Prostate gland (tissue), 2 donors: ENCODE measurements around the gene ATG101. TPM values are rescaled to one million over a fixed set of nuclear protein-coding genes. Genes with fewer than 3 reads are reported as not detected.

Source experiments
- DNase-seq: peaks from one replicate; pipeline ENCODE4 v3.0.0-alpha.2; 2019; ENCODE audit warnings: low spot score
- H3K27ac ChIP-seq, 2 donors: fragments of 200-600 bp; sonication (generic); 2 replicates each; pipeline ENCODE4 v1.5.1; 2017 to 2019
- H3K27me3 ChIP-seq: fragments of 200-600 bp; sonication (generic); replicated peaks from 2 replicates; pipeline ENCODE4 v1.5.1; 2019; ENCODE audit not compliant: insufficient read depth
- H3K36me3 ChIP-seq, 2 donors: fragments of 200-600 bp; sonication (generic); 1 replicate in 1 of 2; 2 replicates in 1 of 2; pipeline versions ENCODE4 v1.5.1 to v1.8.1; 2017 to 2019
- H3K4me1 ChIP-seq: fragments of 200-600 bp; sonication (generic); replicated peaks from 2 replicates; pipeline ENCODE4 v1.5.1; 2019
- H3K4me3 ChIP-seq, 2 donors: fragments of 200-600 bp; sonication (generic); 2 replicates each; pipeline ENCODE4 v1.5.1; 2017 to 2019
- H3K9me3 ChIP-seq: fragments of 200-600 bp; sonication (generic); 2 replicates; pipeline ENCODE4 v1.5.1; 2017
- POLR2A ChIP-seq: fragments of 450-650 bp; IDR thresholded peaks from one replicate; pipeline ENCODE4 v1.6.1; 2016; ENCODE audit warnings: antibody characterized with exemption, mild to moderate bottlenecking
- POLR2AphosphoS5 ChIP-seq: sonication (generic); formaldehyde crosslinking; IDR thresholded peaks from one replicate; pipeline ENCODE4 v1.6.1; 2017; ENCODE audit warnings: antibody characterized with exemption
- WGBS: methylation state at CpG from one replicate; pipeline ENCODE4 v1.1.5; 2018; 5-methylcytosine and 5-hydroxymethylcytosine counted together
- intact Hi-C: fragments of 100-400 bp; cut with DNase I; formaldehyde crosslinking; loops from one replicate; pipeline ENCODE4 v1.14.2; 2022
- total RNA-seq, 2 donors: library from RNA; depleted of rRNA; stranded (reverse); fragments of >200 nt; gene quantifications; one replicate each; pipeline ENCODE4 v1.1.0, GENCODE V29; 2016
- TF ChIP-seq, protein P1 (sequence below), 4 experiments: fragments of 200-600 bp in 2 of 4; fragments of 450-650 bp in 2 of 4; sonication (generic) in 2 of 4; IDR thresholded peaks; 1 replicate in 3 of 4; 2 replicates in 1 of 4; pipeline ENCODE4 v1.5.1; 2016 to 2019; ENCODE audit warnings: antibody characterized with exemption in 4 of 4, mild to moderate bottlenecking in 2 of 4, moderate library complexity in 2 of 4

Gene ATG101
- total RNA-seq, 2 donors from 2014 or later, result 60.0 to 64.1 TPM

DNA sequence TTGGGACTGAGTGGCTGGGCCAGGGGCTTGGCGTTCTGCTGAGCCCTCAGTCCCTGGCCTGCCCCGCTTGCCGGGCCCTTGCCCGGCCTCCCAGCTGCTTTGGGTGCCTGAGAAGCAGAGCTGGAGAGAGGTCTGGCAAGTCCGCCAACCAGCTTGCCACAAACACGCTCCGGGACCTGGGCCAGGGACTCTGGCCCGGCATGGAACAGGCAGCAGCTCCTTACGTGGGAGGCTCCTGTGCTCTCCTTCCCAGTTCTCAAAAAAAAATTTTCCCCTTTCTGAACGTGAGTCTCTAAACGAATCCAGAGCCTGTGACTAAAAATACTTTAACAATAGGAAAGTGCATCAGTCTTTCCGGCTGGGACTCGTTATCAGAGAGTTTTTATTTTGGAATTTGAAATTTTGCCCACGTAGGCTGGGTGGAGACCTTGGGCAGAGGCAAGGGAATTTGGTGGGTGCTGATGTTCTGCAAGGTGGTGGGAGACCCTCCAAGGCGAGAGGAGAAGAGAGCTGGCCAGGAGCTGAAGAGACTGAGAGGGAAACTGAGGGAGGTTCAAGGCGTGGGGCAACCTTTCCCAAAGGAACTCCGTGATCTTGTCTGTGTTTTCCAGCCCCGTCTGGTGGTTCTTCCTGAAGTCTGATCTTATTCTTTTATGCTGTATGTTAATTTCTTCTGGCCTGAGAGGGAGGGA is 25.3 kb upstream of the ATG101 start:
- no peaks in the 10 kb centered on the region for H3K27me3 ChIP-seq
- intact Hi-C loops, result no loop called here
- no peaks in the 10 kb centered on the region for H3K9me3 ChIP-seq
- WGBS, result 18% methylated on average over 18 of the region's 18 CpGs
- H3K27ac ChIP-seq, result peak overlapping the region; percentile 97 to 98
- TF ChIP-seq, protein P1, sequence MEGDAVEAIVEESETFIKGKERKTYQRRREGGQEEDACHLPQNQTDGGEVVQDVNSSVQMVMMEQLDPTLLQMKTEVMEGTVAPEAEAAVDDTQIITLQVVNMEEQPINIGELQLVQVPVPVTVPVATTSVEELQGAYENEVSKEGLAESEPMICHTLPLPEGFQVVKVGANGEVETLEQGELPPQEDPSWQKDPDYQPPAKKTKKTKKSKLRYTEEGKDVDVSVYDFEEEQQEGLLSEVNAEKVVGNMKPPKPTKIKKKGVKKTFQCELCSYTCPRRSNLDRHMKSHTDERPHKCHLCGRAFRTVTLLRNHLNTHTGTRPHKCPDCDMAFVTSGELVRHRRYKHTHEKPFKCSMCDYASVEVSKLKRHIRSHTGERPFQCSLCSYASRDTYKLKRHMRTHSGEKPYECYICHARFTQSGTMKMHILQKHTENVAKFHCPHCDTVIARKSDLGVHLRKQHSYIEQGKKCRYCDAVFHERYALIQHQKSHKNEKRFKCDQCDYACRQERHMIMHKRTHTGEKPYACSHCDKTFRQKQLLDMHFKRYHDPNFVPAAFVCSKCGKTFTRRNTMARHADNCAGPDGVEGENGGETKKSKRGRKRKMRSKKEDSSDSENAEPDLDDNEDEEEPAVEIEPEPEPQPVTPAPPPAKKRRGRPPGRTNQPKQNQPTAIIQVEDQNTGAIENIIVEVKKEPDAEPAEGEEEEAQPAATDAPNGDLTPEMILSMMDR (IDR thresholded peaks at IDR 0.05), result no peak
- TF ChIP-seq POLR2A, result peak; percentile 43
- peak; percentile 91 for TF ChIP-seq POLR2AphosphoS5
- H3K4me3 ChIP-seq, result peak overlapping the region in 1 of 2 donors; percentile 2
- peaks cover 24% of the 10 kb centered on the region for H3K4me1 ChIP-seq
- no peaks in the 10 kb centered on the region for H3K36me3 ChIP-seq
- peak; percentile 94 for DNase-seq

DNA sequence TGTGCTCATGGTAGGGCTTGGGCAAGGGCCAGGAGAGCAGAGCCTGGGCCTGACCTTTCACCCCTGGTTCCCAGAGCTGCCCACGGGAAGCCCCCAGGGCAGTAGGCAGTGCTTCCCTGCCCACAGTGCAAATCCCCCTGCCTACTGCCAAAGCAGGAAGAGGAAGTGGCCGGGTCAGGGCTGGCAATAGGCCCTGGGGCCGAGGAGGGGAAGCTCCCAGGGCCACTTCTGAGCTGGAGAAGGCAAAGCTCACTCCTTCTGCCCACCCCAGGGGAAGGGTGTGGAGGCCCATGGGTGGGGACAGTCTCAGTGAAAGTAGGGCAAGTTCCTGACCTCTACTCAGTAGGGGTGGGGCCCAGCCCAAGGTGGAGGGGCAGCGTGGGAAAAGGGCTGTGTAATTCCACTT is 24.0 kb upstream of the ATG101 start:
- intact Hi-C loops, result no loop called here
- no peaks in the 10 kb centered on the region for H3K27me3 ChIP-seq
- peak overlapping the region; percentile 97 to 98 for H3K27ac ChIP-seq
- no peaks in the 10 kb centered on the region for H3K36me3 ChIP-seq
- no peak overlapping the region for H3K4me3 ChIP-seq
- no peak for DNase-seq
- WGBS, result 53% methylated on average over 4 of the region's 4 CpGs
- H3K4me1 ChIP-seq, result peaks cover 31% of the 10 kb centered on the region
- TF ChIP-seq POLR2AphosphoS5 (peak; percentile 11), POLR2A (no peak)
- no peaks in the 10 kb centered on the region for H3K9me3 ChIP-seq

DNA sequence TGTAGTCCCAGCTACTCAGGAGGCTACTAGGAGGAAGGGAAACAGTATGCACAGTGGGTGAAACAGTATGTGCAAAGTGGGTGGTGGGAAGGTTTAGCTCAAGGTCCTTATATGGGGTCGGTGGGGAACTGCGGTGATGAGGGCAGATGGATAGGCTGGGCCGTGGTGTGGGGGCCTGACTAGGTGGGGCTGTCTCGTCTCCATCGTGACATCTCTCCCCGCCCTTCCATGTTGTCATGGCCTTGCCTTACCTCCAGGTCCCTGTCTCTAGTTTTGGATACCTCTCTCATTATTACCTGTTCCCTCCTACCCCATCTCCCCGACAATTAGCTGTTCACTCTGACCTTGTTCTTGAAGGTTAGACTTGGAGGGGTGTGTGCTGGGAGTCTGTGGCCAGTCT is 22.9 kb upstream of the ATG101 start:
- Histone ChIP-seq H3K27me3 (no peaks in the 10 kb centered on the region), H3K4me1 (peaks cover 31% of the 10 kb centered on the region), H3K27ac (peak overlapping the region in 1 of 2 donors; percentile 98), H3K36me3 (no peaks in the 10 kb centered on the region), H3K9me3 (no peaks in the 10 kb centered on the region), H3K4me3 (no peak overlapping the region)
- 94% methylated on average over 7 of the region's 7 CpGs for WGBS
- intact Hi-C loops, result no loop called here
- no peak for DNase-seq
- TF ChIP-seq, protein P1 (IDR thresholded peaks at IDR 0.05), result no peak
- no peak for TF ChIP-seq POLR2AphosphoS5
- TF ChIP-seq POLR2A, result no peak

DNA sequence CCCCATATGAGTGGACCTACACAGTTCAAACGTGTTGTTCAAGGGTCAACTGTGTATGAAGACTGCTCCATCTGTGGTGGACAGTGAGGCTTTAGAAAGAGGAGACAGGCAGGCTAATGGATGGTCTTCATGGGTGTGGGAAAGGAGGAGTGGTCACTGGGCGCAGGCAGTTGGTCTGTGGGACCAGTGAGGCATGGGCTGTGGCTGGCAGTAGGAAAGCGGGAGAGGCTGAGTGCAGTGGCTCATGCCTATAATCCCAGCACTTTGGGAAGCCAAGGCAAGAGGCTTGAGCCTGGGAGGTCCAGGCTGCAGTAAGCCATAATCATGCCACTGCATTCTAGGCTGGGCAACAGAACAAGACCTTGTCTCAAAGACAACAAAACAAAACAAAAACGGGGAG is 20.5 kb upstream of the ATG101 start:
- Histone ChIP-seq H3K4me3 (no peak overlapping the region), H3K27me3 (no peaks in the 10 kb centered on the region), H3K9me3 (no peaks in the 10 kb centered on the region), H3K36me3 (peaks cover 0 to 2% of the 10 kb centered on the region in 2 donors), H3K27ac (peak overlapping the region; percentile 100), H3K4me1 (peaks cover 29% of the 10 kb centered on the region)
- intact Hi-C loops, result no loop called here
- WGBS, result 83% methylated on average over 4 of the region's 4 CpGs
- TF ChIP-seq POLR2A, result no peak
- no peak for TF ChIP-seq POLR2AphosphoS5
- TF ChIP-seq, protein P1 (IDR thresholded peaks at IDR 0.05), result no peak
- no peak for DNase-seq

DNA sequence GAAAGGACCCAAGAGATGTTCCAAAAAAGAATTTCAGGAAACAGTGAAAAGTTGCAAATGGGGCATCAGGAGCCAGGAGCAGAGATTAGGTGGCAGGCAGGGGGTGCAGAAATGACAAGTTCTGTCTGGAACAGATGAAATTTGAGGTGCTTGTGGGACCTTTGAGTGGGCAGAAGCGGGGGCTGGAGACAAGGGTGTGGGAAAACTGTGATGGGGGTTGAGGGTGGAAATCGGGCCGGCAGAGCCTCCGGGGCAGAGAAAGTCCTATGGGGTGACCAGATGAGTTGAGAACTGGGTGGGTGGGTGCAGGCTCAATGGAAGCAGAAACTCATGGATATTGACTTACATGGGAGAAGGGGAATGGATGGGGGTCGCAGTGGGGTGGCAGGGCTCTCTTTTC is 20.1 kb upstream of the ATG101 start:
- DNase-seq, result no peak
- Histone ChIP-seq H3K27me3 (no peaks in the 10 kb centered on the region), H3K36me3 (peaks cover under 1 to 5% of the 10 kb centered on the region in 2 donors), H3K27ac (peak overlapping the region; percentile 100), H3K9me3 (no peaks in the 10 kb centered on the region), H3K4me1 (peaks cover 30% of the 10 kb centered on the region), H3K4me3 (no peak overlapping the region)
- TF ChIP-seq POLR2AphosphoS5 (no peak), POLR2A (no peak)
- TF ChIP-seq, protein P1 (IDR thresholded peaks at IDR 0.05), result no peak
- intact Hi-C loops, result loop anchor here (2.0 kb wide), 1 partner anchor 17 kb away; no protein-coding TSS in a partner anchor
- 93% methylated on average over 5 of the region's 5 CpGs for WGBS
